Esophagus squamous epithelium (tissue), 5 donors: Measurements from ENCODE around the gene SMAD3. TPM values are rescaled to one million over a fixed set of nuclear protein-coding genes. Genes with fewer than 3 reads are reported as not detected.
A peak's percentile ranks its signal among the peaks of the same experiment; 100 is the strongest.

Experiments used
- DNase-seq: peaks from one replicate; lab custom pipeline; 2025; lab: John Stamatoyannopoulos, UW
- H3K27ac ChIP-seq, 4 donors: fragments of 200-600 bp; sonication (generic); one replicate each; pipeline ENCODE4 v1.5.1; 2016 to 2019; ENCODE audit warnings: mild to moderate bottlenecking in 1 of 4
- H3K27me3 ChIP-seq, 4 donors: fragments of 200-600 bp; sonication (generic); 1 replicate in 3 of 4; 2 replicates in 1 of 4; pipeline versions ENCODE4 v1.5.1 to v1.6.0; 2017 to 2021; ENCODE audit warnings: antibody characterized with exemption in 1 of 4
- H3K36me3 ChIP-seq, 3 donors: fragments of 200-600 bp; sonication (generic); one replicate each; pipeline ENCODE4 v1.5.1; 2016 to 2019
- H3K4me1 ChIP-seq, 3 donors: fragments of 200-600 bp; sonication (generic); one replicate each; pipeline ENCODE4 v1.5.1; 2017 to 2019
- H3K4me3 ChIP-seq, 4 donors: fragments of 200-600 bp; sonication (generic); 1 replicate in 3 of 4; 2 replicates in 1 of 4; pipeline ENCODE4 v1.5.1; 2016 to 2019; ENCODE audit warnings: mild to moderate bottlenecking in 2 of 4, moderate library complexity in 1 of 4
- H3K9me3 ChIP-seq, 3 donors: fragments of 200-600 bp; sonication (generic); one replicate each; pipeline ENCODE4 v1.5.1; 2016 to 2019
- POLR2A ChIP-seq, 4 donors: fragments of 450-650 bp; IDR thresholded peaks; one replicate each; pipeline ENCODE4 v1.6.1; 2017; ENCODE audit warnings: antibody characterized with exemption in 4 of 4, mild to moderate bottlenecking in 4 of 4, moderate library complexity in 3 of 4
- WGBS, 2 donors: methylation state at CpG; one replicate each; pipeline ENCODE4 v1.1.5; 2018; 5-methylcytosine and 5-hydroxymethylcytosine counted together
- intact Hi-C: fragments of 100-400 bp; cut with DNase I; formaldehyde crosslinking; loops from one replicate; pipeline ENCODE4 v1.15.0; 2022
- total RNA-seq, 4 donors: library from RNA; depleted of rRNA; stranded (reverse); fragments of >200 nt; gene quantifications; one replicate each; pipeline ENCODE4 v1.1.0, GENCODE V29; 2016
- TF ChIP-seq, protein P1 (sequence below), 6 experiments: fragments of 450-650 bp in 4 of 6; fragments of 200-600 bp in 2 of 6; sonication (generic) in 2 of 6; IDR thresholded peaks; one replicate each; pipeline ENCODE4 v1.5.1; 2016 to 2019; ENCODE audit warnings: antibody characterized with exemption in 6 of 6, mild to moderate bottlenecking in 4 of 6, moderate library complexity in 4 of 6
- donor health status: DM: yes; HTN: yes; CAD: no.

The SMAD3 gene
- total RNA-seq, 4 donors from 2014 or later = 70.8 to 134 (median 105) TPM

DNA sequence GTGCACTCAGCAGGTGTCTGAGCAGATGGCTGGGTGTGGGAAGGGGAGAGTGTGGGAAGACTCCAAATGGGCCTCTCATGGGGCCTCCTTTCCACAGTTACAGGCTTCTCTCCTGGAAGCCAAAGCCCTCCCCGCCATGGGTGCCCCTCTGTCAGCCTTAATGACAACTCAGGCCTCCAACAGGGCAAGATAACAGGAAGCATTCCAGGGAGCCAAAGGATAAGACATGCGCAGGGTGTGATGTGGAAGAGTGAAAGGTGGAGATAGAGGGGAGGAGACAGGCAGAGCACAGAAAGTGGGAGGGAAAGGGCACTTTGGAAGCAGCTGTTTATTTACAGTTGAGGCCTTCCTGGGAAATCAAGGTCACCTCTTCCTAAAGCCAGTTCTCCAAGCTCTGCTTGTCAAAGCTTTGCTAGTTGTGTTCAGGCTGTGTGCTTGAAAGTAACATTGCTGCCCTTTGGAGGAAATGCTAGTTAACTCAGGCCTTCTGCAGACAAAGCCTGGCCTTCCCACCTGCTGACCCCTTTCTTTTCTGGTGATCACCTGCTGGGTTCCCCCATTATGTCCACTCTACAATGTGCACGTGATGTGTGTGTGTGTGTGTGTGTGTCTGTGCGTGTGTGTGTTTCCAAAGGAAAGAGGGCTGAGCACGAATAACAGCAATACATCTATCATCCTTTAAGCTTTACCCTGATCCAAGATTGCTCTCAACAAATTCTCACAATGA, 35.2 kb upstream of the SMAD3 start:
- no peak overlapping the region for H3K27ac ChIP-seq
- peaks cover 14 to 39% (median 27%) of the 10 kb centered on the region in 3 donors for H3K4me1 ChIP-seq
- H3K9me3 ChIP-seq = no peaks in the 10 kb centered on the region
- no peak for TF ChIP-seq POLR2A (IDR thresholded peaks at IDR 0.05)
- TF ChIP-seq, protein P1, sequence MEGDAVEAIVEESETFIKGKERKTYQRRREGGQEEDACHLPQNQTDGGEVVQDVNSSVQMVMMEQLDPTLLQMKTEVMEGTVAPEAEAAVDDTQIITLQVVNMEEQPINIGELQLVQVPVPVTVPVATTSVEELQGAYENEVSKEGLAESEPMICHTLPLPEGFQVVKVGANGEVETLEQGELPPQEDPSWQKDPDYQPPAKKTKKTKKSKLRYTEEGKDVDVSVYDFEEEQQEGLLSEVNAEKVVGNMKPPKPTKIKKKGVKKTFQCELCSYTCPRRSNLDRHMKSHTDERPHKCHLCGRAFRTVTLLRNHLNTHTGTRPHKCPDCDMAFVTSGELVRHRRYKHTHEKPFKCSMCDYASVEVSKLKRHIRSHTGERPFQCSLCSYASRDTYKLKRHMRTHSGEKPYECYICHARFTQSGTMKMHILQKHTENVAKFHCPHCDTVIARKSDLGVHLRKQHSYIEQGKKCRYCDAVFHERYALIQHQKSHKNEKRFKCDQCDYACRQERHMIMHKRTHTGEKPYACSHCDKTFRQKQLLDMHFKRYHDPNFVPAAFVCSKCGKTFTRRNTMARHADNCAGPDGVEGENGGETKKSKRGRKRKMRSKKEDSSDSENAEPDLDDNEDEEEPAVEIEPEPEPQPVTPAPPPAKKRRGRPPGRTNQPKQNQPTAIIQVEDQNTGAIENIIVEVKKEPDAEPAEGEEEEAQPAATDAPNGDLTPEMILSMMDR (IDR thresholded peaks at IDR 0.05) = no peak
- 90 to 97% methylated on average over 4 to 5 of the region's 5 CpGs for WGBS, 2 donors
- H3K36me3 ChIP-seq = no peaks in the 10 kb centered on the region
- DNase-seq = no peak
- H3K4me3 ChIP-seq = no peak overlapping the region
- H3K27me3 ChIP-seq = peaks cover 0 to 14% (median 0%) of the 10 kb centered on the region in 4 donors
- intact Hi-C loops = no loop called here

DNA sequence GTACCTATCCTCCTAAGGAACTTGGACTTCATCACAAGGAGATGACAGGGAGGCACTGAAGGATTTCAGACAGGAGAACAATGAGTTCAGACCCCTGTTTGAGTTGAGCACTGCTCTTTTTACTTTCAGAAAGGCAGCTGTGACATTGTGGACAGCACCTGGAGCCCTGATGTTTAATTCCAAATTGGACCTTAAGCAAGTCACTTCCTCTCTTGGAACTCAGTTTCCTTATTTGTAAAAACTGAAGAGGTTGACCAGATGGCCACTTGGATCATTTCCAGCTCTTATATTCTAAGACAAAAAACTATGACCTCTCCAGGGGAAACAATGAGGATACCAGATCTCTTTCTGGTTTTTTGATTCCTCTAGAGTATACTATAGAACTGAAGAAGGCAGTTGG, 34.1 kb upstream of the SMAD3 start:
- Histone ChIP-seq H3K4me1 (peaks cover 8 to 28% (median 16%) of the 10 kb centered on the region in 3 donors), H3K9me3 (no peaks in the 10 kb centered on the region), H3K27ac (no peak overlapping the region), H3K4me3 (no peak overlapping the region), H3K27me3 (peaks cover 0 to 14% (median 0%) of the 10 kb centered on the region in 4 donors), H3K36me3 (no peaks in the 10 kb centered on the region)
- intact Hi-C loops = no loop called here
- TF ChIP-seq, protein P1 (IDR thresholded peaks at IDR 0.05) = no peak
- no peak for TF ChIP-seq POLR2A (IDR thresholded peaks at IDR 0.05)
- DNase-seq = no peak

DNA sequence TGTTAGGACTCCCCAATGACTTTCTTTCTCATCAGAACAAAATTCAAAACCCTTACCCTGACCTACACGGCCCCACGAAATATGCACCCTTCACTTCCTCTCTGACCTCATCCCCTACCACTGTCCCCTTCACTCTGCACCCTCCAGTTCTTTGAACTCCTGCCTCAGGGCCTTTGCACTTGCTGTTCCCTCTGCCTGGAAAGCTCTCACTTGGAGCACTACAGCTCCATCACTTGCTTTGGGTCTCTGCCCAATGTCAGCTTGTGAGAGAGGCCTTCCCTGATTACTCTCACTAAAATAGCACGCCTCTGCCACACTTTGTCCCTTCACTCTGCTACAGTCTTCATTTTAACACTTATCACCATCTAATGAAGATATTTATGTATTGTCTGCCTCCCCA, 32.8 kb upstream of the SMAD3 start:
- WGBS, 2 donors = 83 to 84% methylated on average over 3 of the region's 3 CpGs
- intact Hi-C loops = no loop called here
- Histone ChIP-seq H3K27ac (no peak overlapping the region), H3K4me3 (no peak overlapping the region), H3K27me3 (peaks cover 0 to 14% (median 0%) of the 10 kb centered on the region in 4 donors), H3K36me3 (no peaks in the 10 kb centered on the region), H3K4me1 (peaks cover 8 to 19% (median 10%) of the 10 kb centered on the region in 3 donors), H3K9me3 (no peaks in the 10 kb centered on the region)
- TF ChIP-seq, protein P1 (IDR thresholded peaks at IDR 0.05) = no peak
- TF ChIP-seq POLR2A (IDR thresholded peaks at IDR 0.05) = no peak
- no peak for DNase-seq

DNA sequence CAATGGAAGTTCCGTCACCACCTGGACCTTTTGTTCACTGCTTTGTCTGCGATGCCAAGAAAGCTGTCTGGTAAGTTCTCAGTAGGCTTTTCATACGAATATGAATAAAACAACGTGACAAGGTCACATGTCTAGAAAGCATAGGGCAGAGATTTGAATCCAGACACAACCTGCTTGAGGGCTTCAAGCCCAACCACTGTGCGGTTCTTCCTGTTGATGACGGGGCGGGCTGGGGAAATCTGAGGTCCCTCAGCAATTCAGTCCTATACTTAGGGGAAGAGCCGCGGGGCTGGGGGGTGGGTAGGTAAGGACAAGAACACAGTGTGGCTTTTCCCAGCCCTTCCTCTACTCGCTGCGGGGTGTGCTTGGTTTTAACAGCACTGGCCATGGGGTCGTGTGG, 32.4 kb upstream of the SMAD3 start:
- Histone ChIP-seq H3K4me3 (peak overlapping the region; percentile 16 to 60 (median 40)), H3K9me3 (no peaks in the 10 kb centered on the region), H3K27me3 (peaks cover 0 to 14% (median 0%) of the 10 kb centered on the region in 4 donors), H3K27ac (no peak overlapping the region), H3K4me1 (peaks cover 8 to 19% (median 8%) of the 10 kb centered on the region in 3 donors), H3K36me3 (no peaks in the 10 kb centered on the region)
- no peak for TF ChIP-seq POLR2A (IDR thresholded peaks at IDR 0.05)
- TF ChIP-seq, protein P1 (IDR thresholded peaks at IDR 0.05) = no peak
- 37 to 43% methylated on average over 9 to 10 of the region's 12 CpGs for WGBS, 2 donors
- no peak for DNase-seq
- intact Hi-C loops = no loop called here

GRCh38 chr15:67033571-67034044, 31.8 kb upstream of the SMAD3 start:
- DNase-seq = no peak

More at GRCh38 chr15:67033571-67034044, 31.8 kb upstream of the SMAD3 start:
- 20 to 40% methylated on average over 1 to 30 of the region's 50 CpGs for WGBS, 2 donors
- no peak overlapping the region for H3K27ac ChIP-seq
- TF ChIP-seq POLR2A (IDR thresholded peaks at IDR 0.05) = no peak
- TF ChIP-seq, protein P1 (IDR thresholded peaks at IDR 0.05) = no peak
- H3K27me3 ChIP-seq = peaks cover 0 to 14% (median 0%) of the 10 kb centered on the region in 4 donors
- H3K4me3 ChIP-seq = peak overlapping the region; percentile 16 to 60 (median 40)
- H3K9me3 ChIP-seq = no peaks in the 10 kb centered on the region
- H3K36me3 ChIP-seq = no peaks in the 10 kb centered on the region
- intact Hi-C loops = no loop called here
- H3K4me1 ChIP-seq = peaks cover 8 to 19% (median 8%) of the 10 kb centered on the region in 3 donors
